GM19328 (cell line): Measurements from ENCODE around the gene TAF12.
"Not testable (repeated sequence)": the region's sequence is repeated elsewhere in the genome, so short reads cannot be mapped to it uniquely, and the experiment has no call there.

Source experiments
- ATAC-seq: cut with Tn5 transposase; IDR thresholded peaks from one replicate; pipeline ENCODE4 v1.9.1; 2021; ENCODE audit warnings: mild to moderate bottlenecking, moderate library complexity; ENCODE audit not compliant: unreplicated experiment

TAF12 gene

DNA sequence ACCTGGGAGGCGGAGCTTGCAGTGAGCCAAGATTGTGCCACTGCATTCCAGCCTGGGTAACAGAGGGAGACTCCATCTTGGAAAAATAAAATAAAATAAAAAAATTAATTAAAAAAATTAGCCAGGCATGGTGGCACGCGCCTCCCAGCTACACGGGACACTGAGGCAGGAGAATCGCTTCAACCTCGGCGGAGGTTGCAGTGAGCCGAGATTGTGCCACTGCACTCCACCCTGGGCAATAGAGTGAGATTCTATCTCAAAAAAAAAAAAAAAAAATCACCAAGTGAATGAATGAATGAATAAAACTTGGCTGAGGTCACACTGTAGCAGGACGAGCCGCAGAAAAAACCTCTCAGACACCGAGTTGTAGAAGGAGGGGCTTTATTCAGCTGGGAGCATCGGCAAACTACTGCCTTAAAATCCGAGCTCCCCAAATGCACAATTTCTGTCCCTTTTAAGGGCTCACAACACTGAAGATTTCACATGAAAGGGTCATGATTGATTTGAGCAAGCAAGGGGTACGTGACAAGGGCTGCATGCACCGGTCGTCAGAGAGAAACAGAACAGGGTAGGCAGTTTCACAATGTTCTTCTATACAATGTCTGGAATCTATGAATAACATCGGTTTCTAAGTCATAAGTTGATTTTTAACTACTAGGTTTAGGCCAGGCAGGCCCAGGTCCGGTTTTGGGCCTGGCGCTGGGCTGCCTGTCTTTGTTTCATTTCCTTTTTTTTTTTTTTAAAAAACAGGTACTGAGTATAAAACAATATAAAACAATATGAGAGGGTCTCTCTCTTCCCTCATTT is 56.1 kb downstream of the TAF12 start:
- not testable (repeated sequence) for ATAC-seq

DNA sequence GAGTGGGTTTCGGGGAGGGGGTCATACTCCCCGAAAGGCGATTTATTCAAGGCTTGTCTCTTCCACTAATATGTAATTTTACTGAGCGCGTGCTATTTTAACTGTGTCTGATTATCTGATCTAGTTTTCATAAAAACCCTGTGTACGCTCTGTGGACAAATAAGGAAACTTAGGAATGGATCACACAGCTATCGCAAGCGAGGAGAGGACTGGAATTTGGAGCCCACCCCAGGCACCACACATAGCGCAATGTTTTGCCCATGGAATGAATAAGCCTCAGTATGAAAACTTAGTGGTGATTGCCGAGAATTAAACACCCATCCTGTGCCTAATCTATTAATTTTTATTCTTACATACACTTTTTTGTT is 60.6 kb downstream of the TAF12 start:
- ATAC-seq: no peak

DNA sequence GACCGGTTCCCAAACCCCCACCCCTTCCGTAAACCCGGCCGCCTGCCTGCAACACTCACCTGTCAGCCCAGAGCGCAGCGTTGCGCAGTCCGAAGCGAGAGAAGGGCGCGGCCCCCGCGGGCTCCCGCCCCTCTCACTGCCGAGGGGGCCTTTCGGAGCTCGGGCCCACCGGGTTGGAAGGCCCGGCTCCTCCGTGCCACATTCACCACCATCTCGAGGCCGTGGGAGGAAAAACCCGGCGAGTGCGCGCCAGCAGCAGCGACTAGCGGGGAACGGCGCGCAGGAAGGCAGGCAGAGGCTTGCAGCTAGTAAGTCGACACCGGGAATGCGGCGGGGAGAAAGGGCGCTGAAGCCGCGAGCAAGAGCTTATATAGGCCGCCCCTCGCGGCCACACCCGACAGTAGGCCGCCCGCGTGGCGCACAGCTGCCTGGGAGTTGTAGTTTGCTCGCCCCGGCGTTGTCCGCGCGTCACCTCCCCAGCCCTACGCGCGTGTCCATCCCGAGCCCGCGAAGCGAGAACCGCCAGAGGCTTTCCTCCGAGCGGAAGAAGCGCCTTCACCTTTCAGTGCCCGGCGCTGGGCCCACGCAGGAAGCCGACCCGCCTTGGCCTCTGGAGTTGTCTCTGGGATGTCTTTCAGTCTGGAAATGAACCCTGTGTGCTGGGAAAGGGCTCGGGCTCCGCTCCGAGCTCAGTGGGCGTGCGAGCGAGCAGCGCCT is 61.2 kb downstream of the TAF12 start:
- ATAC-seq: peak; percentile 79

DNA sequence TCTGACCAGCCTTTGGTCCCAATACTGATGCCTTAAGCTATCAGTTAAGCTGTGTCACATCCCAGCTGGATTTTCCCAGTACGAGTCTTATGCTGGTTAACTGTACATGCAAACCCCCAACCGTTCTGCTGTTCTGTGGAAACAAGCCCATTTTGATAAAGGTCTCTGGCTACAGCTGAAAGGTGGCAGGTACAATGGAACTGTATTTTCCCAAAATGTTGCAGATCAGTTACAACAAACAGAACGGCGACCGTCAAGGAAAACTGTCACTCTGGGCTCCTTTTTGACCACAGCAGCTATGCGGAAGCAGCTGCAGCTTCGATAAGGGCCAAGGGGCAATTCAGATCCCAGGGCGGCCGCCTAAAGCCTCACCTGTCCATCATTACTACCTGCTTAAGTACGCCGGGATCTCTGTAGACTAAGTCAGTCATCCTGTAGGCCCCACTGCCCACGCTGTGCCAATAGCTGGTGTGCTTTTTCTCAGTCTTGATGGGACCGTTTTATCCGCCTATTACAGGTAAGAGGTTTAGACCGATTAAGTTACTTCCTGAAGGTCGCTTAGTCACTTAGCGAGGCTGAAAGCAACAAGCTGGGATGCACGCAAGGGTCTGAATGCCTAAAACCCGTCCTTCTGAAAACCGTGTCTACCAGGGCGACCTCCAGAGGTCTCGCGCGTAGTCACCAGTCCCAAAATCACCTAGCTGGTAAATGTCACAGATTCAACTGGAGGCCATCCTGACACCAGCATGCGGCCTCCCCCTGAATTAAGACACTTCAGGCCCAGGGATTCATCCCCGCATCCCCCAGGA is 61.9 kb downstream of the TAF12 start:
- no peak for ATAC-seq

DNA sequence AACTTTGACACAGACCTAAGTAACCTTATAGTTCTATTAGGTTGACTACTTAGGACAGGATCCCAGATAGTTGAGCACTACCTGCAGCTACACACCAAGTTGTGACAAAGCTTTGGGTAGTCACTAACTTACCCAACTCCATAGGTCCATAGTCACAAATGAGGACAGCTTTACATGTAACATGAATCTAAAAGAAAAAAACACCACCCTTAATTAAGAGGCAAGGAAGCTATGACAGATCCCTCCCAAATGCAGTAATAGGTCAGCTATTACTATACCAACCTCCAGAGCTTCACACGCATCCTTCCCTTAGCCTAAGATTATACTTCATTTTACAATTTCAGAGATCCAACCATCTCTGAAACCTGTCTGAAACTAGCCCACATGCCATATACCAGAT is 63.5 kb downstream of the TAF12 start:
- ATAC-seq: no peak

DNA sequence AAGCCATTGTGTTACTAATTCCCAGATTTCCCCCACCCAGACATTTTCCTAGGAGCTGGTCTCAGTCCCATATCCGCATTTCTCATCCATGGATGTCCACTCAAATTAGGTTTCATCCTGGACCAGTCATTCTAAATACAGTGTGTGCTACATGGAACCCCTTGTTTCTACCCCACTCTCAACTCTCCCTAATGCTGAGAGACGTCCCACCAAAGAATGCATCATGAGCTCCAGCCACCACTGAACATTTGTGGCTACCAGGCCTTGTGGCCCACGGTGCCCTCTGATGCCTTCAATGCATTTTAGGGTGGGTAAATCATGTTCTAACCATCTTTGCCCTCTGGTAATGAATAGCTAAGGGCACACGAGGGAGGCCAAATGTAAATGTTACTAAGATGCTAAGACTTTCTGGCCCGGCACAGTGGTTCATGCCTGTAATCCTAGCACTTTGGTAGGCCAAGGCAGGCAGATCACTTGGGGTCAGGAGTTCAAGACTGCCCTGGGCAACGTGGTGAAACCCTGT is 64.1 kb downstream of the TAF12 start:
- no peak for ATAC-seq

DNA sequence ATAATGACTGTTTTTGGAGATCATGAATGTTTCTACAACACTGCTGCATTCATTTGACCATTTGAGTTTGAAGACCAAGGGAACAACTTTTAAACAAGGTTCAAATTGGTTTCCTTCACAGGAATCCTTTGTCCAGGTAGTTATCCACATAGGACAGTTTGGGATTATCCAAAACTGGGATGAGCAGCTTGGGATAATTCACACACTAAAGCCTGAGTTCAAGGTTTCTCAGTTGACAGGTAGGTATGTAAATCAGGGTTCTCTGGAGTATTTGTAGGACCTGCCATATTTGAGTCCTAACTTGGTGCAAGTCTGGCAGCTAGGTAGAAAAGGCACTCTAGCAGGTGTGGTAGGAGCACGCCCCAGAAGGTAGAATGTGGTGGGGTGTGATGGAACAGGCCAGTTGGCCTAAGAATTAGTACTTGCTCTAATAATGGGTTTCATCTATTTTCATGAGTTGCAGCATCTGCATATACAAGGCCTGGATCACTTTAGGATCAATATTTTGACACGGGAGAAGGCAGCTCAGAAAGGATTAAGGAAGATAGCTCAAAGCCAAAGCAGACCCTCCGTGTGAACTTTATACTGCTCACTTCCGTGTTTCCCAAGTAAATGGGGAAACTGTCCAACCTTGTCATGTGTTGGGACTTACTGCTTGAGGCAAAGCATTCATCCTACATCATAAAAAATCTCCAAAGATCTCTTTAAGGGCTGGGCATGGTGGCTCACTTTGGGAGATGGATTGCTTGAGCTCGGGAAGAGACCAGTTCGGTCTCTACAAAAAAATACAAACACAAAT is 64.9 kb downstream of the TAF12 start:
- ATAC-seq: no peak

DNA sequence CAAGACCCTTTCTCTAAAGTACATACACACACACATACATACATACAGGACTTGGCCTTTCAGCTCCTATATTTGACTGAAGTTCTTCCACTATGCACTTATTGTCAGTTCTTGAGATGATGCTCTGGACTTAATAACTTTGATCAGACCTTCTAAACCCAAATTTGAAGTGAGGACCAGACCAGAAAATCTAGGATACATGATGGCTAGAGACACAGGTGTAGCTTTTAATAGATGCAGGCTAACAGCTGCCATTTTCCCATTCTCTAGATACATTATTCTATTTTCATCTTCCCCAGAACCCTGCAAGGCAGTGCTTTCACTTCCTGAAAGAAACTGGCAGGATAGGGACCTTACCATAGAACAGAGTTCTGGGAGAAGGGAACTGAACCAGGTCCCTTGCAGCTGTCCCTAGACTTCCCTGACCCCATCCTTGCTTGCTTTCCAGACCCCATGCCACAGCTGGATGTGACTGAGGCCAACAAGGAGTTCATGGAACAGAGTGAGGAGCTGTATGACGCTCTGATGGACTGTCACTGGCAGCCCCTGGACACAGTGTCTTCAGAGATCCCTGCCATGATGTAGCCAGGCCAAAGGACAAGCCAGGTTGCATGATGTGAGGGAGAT is 65.7 kb downstream of the TAF12 start:
- ATAC-seq: no peak

DNA sequence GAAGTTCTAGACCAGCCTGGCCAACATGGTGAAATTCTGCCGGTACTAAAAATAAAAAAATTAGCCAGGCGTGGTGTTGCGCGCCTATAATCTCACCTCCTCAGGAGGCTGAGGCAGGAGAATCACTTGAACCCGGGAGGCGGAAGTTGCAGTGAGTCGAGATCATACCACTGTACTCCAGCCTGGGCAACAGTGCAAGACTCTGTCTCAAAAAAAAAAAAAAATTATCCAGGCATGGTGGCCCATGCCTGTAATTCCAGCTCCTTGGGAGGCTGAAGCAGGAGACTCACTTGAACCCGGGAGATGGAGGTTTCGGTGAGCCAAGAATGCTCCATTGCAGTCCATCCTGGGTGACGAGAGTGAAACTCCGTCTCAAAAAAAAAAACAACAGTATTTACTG is 69.3 kb downstream of the TAF12 start:
- ATAC-seq: no peak

DNA sequence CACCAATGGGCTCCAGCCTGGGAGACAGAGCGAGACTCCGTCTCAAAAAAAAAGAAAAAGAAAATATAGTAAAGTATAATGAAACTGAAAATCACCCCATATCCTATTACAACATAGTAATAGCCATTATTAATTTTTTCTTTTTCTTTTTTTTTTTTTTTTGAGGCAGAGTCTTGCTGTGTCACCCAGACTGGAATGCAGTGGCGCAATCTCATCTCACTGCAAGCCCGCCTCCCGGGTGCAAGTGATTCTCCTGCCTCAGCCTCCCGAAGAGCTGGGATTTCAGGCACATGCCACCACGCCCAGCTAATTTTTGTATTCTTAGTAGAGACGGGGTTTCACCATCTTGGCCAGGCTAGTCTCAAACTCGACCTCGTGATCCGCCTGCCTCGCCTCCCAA is 70.0 kb downstream of the TAF12 start:
- not testable (repeated sequence) for ATAC-seq

DNA sequence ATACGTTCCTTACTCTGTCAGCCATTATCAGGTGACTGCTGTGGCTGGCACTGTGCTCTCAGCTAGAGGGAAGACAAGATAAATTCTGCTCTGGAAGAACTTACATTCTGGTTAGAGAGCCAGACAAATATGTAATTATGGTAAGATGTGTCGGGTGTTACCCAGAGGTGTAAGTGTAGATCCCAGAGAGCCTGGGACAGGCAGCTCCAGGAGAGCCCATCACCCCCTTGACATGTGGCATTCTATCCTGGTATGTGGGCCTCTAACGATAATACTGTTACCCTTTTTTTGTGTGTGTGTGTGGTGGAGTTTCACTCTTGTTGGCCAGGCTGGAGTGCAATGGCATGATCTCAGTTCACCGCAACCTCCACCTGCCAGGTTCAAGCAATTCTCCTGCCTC is 71.0 kb downstream of the TAF12 start:
- no peak for ATAC-seq

DNA sequence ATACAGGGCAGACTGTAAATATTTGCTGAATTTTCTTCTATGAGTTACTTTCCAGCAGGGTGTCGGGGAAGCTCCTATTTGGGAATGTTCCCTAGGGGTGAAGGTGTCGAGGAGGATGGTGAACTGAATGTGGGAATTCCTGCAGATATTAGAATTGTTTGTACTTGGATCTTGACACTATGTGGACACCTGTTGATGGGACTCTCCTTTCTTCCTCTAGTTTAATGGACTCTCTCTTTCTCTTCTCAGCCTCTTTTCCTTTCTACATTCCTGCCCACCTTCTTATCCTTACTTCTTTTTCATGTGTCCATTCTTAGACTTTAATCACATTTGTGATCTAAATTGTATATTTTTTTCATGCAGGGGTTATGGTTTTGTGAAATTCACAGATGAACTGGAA is 75.9 kb downstream of the TAF12 start:
- no peak for ATAC-seq

DNA sequence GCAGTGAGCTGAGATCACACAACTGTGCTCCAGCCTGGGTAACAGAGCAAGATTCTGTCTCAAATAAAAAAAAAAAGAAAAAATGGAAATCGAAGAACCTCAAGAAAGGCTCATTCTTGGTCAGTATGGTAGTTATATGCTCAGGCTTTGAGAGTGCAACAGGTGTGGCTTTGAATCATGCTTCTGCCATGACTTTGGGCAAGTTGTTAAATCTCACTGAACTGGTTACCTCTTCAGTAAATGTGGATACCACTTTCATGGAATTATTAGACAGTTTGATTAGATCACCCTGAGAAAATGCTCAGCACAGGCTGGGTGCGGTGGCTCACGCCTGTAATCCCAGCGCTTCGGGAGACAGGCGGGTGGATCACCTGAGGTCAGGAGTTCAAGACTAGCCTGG is 77.1 kb downstream of the TAF12 start:
- ATAC-seq: no peak

DNA sequence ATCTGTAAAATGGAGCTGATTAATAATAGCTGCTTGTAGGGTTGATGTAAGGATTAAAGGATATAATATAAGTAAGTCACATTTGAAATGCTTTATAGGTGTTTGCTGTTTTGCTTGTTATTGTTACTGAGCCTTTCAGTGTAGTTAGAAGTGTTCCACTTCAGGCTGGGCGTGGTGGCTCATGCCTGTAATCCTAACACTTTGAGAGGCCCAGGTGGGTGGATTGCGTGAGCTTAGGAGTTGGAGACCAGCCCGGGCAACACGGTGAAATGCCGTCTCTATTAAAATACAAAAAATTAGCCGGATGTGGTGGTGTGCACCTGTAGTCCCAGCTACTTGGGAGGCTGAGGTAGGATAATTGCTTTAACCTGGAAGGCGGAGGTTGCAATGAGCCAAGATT is 77.8 kb downstream of the TAF12 start:
- ATAC-seq: no peak

DNA sequence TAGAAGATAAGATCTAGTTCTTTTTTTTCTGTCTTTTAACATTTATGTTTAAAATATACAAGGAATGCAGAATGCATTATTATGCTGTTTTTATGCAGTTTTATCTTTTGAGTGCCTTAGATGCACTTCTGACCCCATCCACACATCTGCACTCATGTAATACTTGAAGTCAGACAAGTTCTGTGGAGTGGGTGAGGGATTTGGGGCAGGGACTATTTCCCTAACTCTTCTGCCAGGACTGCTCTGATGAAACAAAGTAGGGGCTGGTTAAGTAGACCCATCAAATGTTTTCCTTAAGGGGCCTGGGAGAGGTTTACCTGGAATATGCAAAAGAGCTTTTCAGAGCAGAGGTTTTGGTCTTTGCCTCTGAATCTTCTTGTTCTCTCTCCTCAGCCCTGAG is 78.6 kb downstream of the TAF12 start:
- no peak for ATAC-seq

DNA sequence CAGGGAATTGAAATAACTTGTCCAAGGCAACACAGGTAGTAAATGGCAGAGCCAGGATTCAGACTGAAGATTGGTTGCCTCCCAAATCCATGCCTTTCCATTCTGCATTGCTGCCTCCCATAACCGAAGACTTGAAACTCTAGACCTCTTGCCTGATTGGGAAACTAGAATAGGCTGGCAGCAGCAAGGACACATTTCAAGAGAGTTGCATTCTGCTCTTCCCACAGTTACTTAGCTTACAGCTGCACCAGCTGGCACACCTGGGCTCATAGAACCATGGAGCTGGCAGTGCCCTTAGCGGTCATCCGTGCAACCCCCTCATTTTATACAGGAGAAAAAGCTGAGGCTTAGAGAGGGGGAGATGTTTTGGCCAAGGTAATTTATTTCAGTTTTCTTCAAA is 82.0 kb downstream of the TAF12 start:
- ATAC-seq: no peak
